ENCODE measurements around the gene FAM168B. TPM values are rescaled to one million over a fixed set of nuclear protein-coding genes. Genes with fewer than 3 reads are reported as not detected.

FAM168B gene
- total RNA-seq, 1 experiment from 2014 or later, result 119 TPM

DNA sequence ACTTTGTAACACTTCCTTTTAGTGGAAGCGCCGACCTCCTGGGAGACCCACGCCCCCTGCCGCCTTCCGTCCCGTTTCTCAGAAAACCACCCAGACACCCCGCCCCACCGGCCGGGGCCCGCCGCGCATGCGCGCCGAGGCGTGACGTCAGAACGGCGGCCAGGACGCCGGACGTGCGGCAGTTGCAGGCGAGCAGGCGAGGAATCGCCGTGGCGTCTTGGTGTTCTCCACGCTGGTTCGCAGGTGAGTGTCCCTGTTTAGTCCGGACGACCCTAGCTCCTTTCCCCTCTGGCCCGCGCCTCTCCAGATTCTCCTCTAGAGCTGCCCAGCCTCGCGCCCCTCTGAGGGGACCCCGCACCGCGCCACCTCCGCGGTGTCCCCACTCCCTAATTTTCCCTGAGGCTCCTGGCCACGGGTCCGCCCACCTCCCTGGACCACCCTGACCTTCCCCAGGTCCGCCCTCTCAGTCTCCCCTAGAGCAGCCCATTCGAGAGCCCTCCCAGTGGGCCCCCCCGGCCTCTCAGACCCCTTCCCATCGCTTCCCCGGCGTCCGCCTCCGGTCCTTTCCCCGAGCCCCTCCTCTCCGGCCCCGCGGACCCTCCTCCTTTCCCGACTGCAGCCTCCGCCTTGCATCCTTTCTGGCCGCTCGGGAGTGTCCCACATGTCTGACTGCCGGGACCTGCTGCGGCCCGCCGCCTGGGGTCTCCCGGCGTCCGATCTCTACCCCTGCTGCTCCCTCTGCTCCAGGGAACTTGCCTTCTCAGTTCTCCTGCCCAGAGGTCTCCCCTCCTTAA is 12.1 kb upstream of the FAM168B start, which contains the start of gene PLEKHB2:
PLEKHB2 (plus strand) TSS at position 181 of the 794 bp plus-strand sequence. CDS start 15,606 bp downstream, outside the sequence.
- Mint-ChIP-seq H3K27me3 (ENCODE audit: insufficient read depth, unreplicated experiment) (no peaks in the 10 kb centered on the region), H3K9me3 (ENCODE audit: unreplicated experiment) (no peaks in the 10 kb centered on the region), H3K4me1 (ENCODE audit: low read depth, unreplicated experiment) (peaks cover 20% of the 10 kb centered on the region), H3K36me3 (ENCODE audit: insufficient read depth, unreplicated experiment) (peaks cover 36% of the 10 kb centered on the region), H3K27ac (ENCODE audit: unreplicated experiment) (peak within 1 kb of the TSS; percentile 92), H3K4me3 (ENCODE audit: unreplicated experiment) (peak within 1 kb of the TSS; percentile 96)
- intact Hi-C loops (cut with micrococcal nuclease; ENCODE audit: unreplicated experiment), result no loop called here
- Histone ChIP-seq H3K4me1 (0 out of 2 replicates have a peak, but pooled peaks cover 13% of the 10 kb centered on the region), H3K9me3 (no peaks in the 10 kb centered on the region), H3K36me3 (ENCODE audit: control insufficient read depth, insufficient read depth, low read length) (no peaks in the 10 kb centered on the region), H3K4me3 (ENCODE audit: low read depth, low read length) (peak within 1 kb of the TSS; percentile 97), H3K27me3 (replicated peaks; ENCODE audit: control insufficient read depth, insufficient read depth, low read length) (no peaks in the 10 kb centered on the region)
- BruUV-seq (replicated peaks), result no TSS peak
- ChIA-PET POLR2A (interaction anchor here (2.0 kb wide), 1 partner anchor 12 kb away, joined by 18 read pairs; the partner anchor contains the start of gene FAM168B), CTCF (interaction anchor here (2.7 kb wide), 1 partner anchor 11 kb away, joined by 14 read pairs; the partner anchor contains the start of gene FAM168B)
- DNase-seq, result peak; percentile 92 to 97
- TF ChIP-seq, protein P1, sequence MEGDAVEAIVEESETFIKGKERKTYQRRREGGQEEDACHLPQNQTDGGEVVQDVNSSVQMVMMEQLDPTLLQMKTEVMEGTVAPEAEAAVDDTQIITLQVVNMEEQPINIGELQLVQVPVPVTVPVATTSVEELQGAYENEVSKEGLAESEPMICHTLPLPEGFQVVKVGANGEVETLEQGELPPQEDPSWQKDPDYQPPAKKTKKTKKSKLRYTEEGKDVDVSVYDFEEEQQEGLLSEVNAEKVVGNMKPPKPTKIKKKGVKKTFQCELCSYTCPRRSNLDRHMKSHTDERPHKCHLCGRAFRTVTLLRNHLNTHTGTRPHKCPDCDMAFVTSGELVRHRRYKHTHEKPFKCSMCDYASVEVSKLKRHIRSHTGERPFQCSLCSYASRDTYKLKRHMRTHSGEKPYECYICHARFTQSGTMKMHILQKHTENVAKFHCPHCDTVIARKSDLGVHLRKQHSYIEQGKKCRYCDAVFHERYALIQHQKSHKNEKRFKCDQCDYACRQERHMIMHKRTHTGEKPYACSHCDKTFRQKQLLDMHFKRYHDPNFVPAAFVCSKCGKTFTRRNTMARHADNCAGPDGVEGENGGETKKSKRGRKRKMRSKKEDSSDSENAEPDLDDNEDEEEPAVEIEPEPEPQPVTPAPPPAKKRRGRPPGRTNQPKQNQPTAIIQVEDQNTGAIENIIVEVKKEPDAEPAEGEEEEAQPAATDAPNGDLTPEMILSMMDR (IDR thresholded peaks at IDR 0.05; ENCODE audit: insufficient read depth in 1 of 2, low read depth in 1 of 2, low read length in 1 of 2, severe bottlenecking in 1 of 2, unreplicated experiment in 1 of 2), result peak in 1 of 2 experiments; percentile 57

DNA sequence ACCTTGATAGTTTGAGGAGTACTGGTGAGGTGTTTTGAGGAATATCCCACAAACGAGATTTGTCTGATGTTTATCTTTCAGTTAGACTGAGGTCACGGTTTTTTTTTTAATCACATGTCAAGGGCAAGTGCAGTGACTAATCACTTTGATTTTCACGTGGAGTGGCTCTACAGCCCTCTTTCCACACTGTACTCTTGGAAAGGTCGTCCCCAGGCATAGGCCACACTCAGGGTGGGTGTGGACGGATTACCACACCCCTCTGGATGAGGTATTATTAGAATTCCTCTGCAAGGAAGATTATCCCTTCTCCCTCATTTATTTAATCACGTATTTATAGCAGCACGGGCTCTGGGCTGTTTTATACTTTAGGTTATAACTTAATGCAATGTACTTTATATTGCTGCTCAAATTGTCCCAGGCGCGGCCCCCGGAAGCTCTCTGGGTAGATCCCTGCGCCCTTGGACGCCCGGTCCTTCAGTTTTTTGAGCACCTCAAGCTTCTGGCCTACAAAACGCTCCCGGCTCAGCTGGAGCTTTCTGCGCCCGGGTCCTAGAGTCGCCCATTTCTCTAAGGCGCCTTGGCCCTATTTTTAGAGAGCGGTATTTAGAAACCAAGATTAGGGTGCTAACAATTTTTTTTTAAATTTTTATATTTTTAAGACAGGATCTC is 11.4 kb upstream of the FAM168B start:
- POLR2A ChIA-PET, result interaction anchor here (0.5 to 2.0 kb wide), 2 partner anchors 11 to 13 kb away, joined by 3 to 18 read pairs; partner anchors contain the start of gene FAM168B
- Mint-ChIP-seq H3K27ac (ENCODE audit: unreplicated experiment) (peak overlapping the region; percentile 92), H3K4me1 (ENCODE audit: low read depth, unreplicated experiment) (peaks cover 19% of the 10 kb centered on the region), H3K4me3 (ENCODE audit: unreplicated experiment) (peak overlapping the region; percentile 96), H3K9me3 (ENCODE audit: unreplicated experiment) (no peaks in the 10 kb centered on the region), H3K36me3 (ENCODE audit: insufficient read depth, unreplicated experiment) (peaks cover 29% of the 10 kb centered on the region), H3K27me3 (ENCODE audit: insufficient read depth, unreplicated experiment) (no peaks in the 10 kb centered on the region)
- H3K4me1 ChIP-seq, result 0 out of 2 replicates have a peak, but pooled peaks cover 13% of the 10 kb centered on the region
- peak overlapping the region; percentile 97 for H3K4me3 ChIP-seq (ENCODE audit: low read depth, low read length)
- H3K9me3 ChIP-seq, result no peaks in the 10 kb centered on the region
- CTCF ChIA-PET, result interaction anchor here (2.7 kb wide), 1 partner anchor 11 kb away, joined by 14 read pairs; the partner anchor contains the start of gene FAM168B
- no peaks in the 10 kb centered on the region for H3K36me3 ChIP-seq (ENCODE audit: control insufficient read depth, insufficient read depth, low read length)
- peak in 1 of 2 experiments; percentile 58 for DNase-seq
- TSS peak; percentile 86 for BruUV-seq (replicated peaks)
- no peaks in the 10 kb centered on the region for H3K27me3 ChIP-seq (replicated peaks; ENCODE audit: control insufficient read depth, insufficient read depth, low read length)
- intact Hi-C loops (cut with micrococcal nuclease; ENCODE audit: unreplicated experiment), result loop anchor here (1.0 kb wide), 1 partner anchor 11 kb away; the partner anchor contains the start of gene FAM168B
- TF ChIP-seq, protein P1 (IDR thresholded peaks at IDR 0.05; ENCODE audit: insufficient read depth in 1 of 2, low read depth in 1 of 2, low read length in 1 of 2, severe bottlenecking in 1 of 2, unreplicated experiment in 1 of 2), result no peak

- Histone ChIP-seq H3K9me3 (no peaks in the 10 kb centered on the region), H3K4me1 (0 out of 2 replicates have a peak, but pooled peaks cover 13% of the 10 kb centered on the region), H3K36me3 (ENCODE audit: control insufficient read depth, insufficient read depth, low read length) (no peaks in the 10 kb centered on the region), H3K27me3 (replicated peaks; ENCODE audit: control insufficient read depth, insufficient read depth, low read length) (no peaks in the 10 kb centered on the region), H3K4me3 (ENCODE audit: low read depth, low read length) (no peak overlapping the region)
- no peaks in the 10 kb centered on the region for H3K27me3 Mint-ChIP-seq (ENCODE audit: insufficient read depth, unreplicated experiment)
- CTCF ChIA-PET, result interaction anchor here (2.7 kb wide), 1 partner anchor 9 kb away, joined by 14 read pairs; the partner anchor contains the start of gene FAM168B
- no peak overlapping the region for H3K4me3 Mint-ChIP-seq (ENCODE audit: unreplicated experiment)
- no peak overlapping the region for H3K27ac Mint-ChIP-seq (ENCODE audit: unreplicated experiment)
- no peaks in the 10 kb centered on the region for H3K9me3 Mint-ChIP-seq (ENCODE audit: unreplicated experiment)
- POLR2A ChIA-PET, result interaction anchor here (0.6 kb wide), 1 partner anchor 10 kb away, joined by 3 read pairs; the partner anchor contains the start of gene FAM168B
- DNase-seq, result no peak
- TF ChIP-seq, protein P1 (IDR thresholded peaks at IDR 0.05; ENCODE audit: insufficient read depth in 1 of 2, low read depth in 1 of 2, low read length in 1 of 2, severe bottlenecking in 1 of 2, unreplicated experiment in 1 of 2), result no peak
- intact Hi-C loops (cut with micrococcal nuclease; ENCODE audit: unreplicated experiment), result no loop called here
- peaks cover 19% of the 10 kb centered on the region for H3K4me1 Mint-ChIP-seq (ENCODE audit: low read depth, unreplicated experiment)
- BruUV-seq (replicated peaks), result no TSS peak
- H3K36me3 Mint-ChIP-seq (ENCODE audit: insufficient read depth, unreplicated experiment), result peaks cover 24% of the 10 kb centered on the region
These were observed 9.9 kb upstream of the FAM168B start for GRCh38 chr2:131103165-131103564.

All from Caco-2 (cell line).